GM18868 (cell line): ENCODE measurements around the gene C2CD4B.

Experiments
- ATAC-seq: cut with Tn5 transposase; IDR thresholded peaks from one replicate; pipeline ENCODE4 v1.9.1; 2021; ENCODE audit warnings: mild to moderate bottlenecking, moderate library complexity; ENCODE audit not compliant: unreplicated experiment

C2CD4B gene

GRCh38 chr15:62120776-62121175 lies 44.3 kb downstream of the C2CD4B start:
- ATAC-seq = no peak

- no peak for ATAC-seq
Measured at GRCh38 chr15:62119874-62120273, 45.2 kb downstream of the C2CD4B start.

DNA sequence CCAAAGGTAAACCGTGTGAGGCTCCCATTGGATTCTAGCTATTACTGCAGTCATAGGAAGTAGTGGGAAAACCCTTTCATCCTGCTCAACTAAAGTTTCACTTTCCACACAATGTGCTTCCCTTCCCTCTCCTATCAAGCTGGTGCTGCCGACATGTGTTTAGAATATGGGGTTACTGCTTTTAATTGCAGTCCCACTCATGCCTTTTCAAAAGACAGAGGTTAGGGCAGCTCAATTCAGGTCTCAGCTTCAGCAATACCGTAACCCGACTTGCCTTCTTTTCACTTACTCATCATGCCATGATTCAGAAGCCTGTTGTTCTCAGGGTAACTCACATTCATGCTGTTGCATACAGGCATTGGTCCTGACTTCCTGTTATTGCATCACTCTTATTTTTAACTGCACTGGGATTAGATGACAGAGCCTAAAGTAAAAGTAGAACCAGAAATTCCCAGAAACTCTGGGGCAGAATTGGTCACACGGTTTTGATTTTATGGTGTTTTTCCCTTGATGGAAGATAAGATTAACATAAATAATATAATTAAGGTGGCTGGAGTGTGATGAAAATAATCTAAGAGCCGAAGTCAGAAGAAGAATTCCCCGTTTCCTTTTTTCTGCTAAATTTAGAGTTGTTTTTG lies 45.7 kb downstream of the C2CD4B start:
- ATAC-seq = no peak

DNA sequence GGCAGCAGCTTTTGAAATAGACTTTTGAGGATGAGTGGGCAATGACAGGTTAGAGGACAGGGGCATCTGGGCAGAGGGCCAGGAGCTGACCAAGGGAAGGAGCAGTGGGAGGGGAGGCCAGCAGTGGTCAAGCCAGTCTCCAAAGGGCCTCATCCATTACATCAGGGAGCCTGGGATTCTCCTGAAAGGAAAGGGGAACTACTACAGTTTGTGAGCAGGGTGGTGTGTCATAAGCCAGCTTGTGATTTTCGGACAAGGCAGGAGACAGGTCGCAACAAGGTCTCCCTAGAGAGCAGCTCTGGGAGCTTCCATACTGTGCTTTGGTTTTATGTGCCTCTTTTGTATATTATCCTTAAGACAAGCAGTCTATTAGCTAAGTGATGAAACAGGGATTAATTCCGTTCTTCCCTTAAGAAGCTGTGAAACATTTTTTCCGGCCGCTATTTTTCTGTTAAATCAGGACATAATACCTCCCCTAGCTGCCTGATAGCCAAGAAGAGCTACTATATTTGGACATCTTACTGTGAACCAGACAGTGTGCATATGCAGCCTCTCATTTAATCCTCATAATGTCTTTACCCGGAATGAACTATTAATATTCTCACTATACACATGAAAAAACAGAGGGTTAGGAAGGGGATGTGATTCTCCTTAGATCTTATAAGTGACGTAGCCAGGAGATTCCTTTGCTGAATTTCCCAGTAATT lies 46.4 kb downstream of the C2CD4B start:
- ATAC-seq = no peak

DNA sequence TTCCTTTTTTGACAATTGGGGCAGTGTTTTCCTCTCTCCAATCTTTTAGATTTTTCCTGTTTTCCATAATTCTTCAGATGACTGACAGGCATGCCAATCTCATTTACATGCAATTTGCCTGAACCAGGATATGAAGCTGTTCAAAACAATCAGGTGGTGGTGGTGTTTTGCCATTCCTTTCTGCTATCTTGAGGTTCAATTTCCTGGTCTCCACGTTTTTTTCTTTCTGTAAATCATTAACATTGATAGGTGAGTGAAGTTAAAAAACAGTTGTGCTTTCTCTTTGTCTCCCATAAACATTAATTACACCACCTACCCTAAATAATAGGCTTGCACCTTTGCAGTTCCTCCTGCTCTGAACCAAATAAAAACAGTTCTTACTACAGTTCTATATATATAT lies 49.2 kb downstream of the C2CD4B start:
- no peak for ATAC-seq
